ENCODE measurements around the gene ARMC3. TPM values are rescaled to one million over a fixed set of nuclear protein-coding genes. Genes with fewer than 3 reads are reported as not detected.
A peak's percentile ranks its signal among the peaks of the same experiment; 100 is the strongest.

Gene ARMC3
- total and polyA plus RNA-seq, 9 of the 15 experiments (the other 6 are each of a cell fraction or from before 2014, with no cell fraction given), result 0.33 to 1.1 (median 0.62) TPM

DNA sequence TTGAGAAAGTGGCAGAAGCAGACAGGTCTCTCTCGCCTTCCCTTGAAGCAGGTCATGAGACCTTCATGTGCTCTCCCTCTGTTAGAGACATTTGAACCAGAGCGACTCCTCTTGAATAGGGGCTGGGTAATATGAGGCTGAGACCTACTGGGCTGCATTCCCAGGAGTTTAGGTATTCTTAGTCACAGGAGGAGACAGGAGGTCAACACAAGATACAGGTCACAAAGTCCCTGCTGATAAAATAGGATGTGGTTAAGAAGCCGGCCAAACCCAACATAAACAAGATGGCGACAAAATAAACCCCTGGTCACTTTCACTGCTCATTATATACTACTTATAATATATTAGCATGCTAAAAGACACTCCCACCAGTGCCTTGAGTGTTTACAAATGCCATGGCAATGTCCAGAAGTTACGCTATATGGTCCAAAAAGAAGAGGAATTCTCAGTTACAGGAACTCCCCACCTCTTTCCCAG lies 124.0 kb downstream of the ARMC3 start (continued):
- TF ChIP-seq TSC22D4 (tag; IDR thresholded peaks at IDR 0.05) (no peak), FOSL1 (tag; conservative IDR thresholded peaks at IDR 0.05) (peak; percentile 69; the same call in 1 of the 2 replicates), RBM17 (IDR thresholded peaks at IDR 0.05; ENCODE audit: borderline replicate concordance, low read depth, low read length) (no peak), ZNF146 (CRISPR knock-in tag; IDR thresholded peaks at IDR 0.05; ENCODE audit: unreplicated experiment) (no peak), ZBTB17 (CRISPR knock-in tag; IDR thresholded peaks at IDR 0.05) (no peak), TRIM28 (IDR thresholded peaks at IDR 0.05) (no peak), PRDM10 (IDR thresholded peaks at IDR 0.05; ENCODE audit: partially characterized antibody) (no peak), SMAD4 (CRISPR knock-in tag; conservative IDR thresholded peaks at IDR 0.05) (peak; percentile 74; the same call in 1 of the 2 replicates), GABPA (tag; conservative IDR thresholded peaks at IDR 0.05; ENCODE audit: low read depth) (peak; percentile 63), ZFP91 (CRISPR knock-in tag; IDR thresholded peaks at IDR 0.05) (no peak), CCNT2 (IDR thresholded peaks at IDR 0.05; ENCODE audit: borderline replicate concordance, extremely low read depth, insufficient read length, low read depth, low read length) (peak; percentile 22), MTA3 (IDR thresholded peaks at IDR 0.05; ENCODE audit: borderline replicate concordance) (no peak), IRF1 (CRISPR knock-in tag; IDR thresholded peaks at IDR 0.05; ENCODE audit: borderline replicate concordance) (no peak), HMBOX1 (IDR thresholded peaks at IDR 0.05) (peak; percentile 82), ZNF780A (CRISPR knock-in tag; IDR thresholded peaks at IDR 0.05) (no peak), YY1 (IDR thresholded peaks at IDR 0.05; ENCODE audit: borderline replicate concordance in 1 of 3, control insufficient read depth in 1 of 3, extremely low read depth in 1 of 3, insufficient read depth in 3 of 3, insufficient read length in 1 of 3, insufficient replicate concordance in 2 of 3, low read depth in 1 of 3, low read length in 2 of 3) (peak in 1 of 3 experiments; percentile 63), HDAC3 (IDR thresholded peaks at IDR 0.05; ENCODE audit: borderline replicate concordance, partially characterized antibody) (peak; percentile 31)
- TF ChIP-seq, protein P1, sequence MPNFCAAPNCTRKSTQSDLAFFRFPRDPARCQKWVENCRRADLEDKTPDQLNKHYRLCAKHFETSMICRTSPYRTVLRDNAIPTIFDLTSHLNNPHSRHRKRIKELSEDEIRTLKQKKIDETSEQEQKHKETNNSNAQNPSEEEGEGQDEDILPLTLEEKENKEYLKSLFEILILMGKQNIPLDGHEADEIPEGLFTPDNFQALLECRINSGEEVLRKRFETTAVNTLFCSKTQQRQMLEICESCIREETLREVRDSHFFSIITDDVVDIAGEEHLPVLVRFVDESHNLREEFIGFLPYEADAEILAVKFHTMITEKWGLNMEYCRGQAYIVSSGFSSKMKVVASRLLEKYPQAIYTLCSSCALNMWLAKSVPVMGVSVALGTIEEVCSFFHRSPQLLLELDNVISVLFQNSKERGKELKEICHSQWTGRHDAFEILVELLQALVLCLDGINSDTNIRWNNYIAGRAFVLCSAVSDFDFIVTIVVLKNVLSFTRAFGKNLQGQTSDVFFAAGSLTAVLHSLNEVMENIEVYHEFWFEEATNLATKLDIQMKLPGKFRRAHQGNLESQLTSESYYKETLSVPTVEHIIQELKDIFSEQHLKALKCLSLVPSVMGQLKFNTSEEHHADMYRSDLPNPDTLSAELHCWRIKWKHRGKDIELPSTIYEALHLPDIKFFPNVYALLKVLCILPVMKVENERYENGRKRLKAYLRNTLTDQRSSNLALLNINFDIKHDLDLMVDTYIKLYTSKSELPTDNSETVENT (CRISPR knock-in tag; IDR thresholded peaks at IDR 0.05), result no peak

Measured in K562 (cell line).